ENCODE results near the gene HPCAL1.

DNA sequence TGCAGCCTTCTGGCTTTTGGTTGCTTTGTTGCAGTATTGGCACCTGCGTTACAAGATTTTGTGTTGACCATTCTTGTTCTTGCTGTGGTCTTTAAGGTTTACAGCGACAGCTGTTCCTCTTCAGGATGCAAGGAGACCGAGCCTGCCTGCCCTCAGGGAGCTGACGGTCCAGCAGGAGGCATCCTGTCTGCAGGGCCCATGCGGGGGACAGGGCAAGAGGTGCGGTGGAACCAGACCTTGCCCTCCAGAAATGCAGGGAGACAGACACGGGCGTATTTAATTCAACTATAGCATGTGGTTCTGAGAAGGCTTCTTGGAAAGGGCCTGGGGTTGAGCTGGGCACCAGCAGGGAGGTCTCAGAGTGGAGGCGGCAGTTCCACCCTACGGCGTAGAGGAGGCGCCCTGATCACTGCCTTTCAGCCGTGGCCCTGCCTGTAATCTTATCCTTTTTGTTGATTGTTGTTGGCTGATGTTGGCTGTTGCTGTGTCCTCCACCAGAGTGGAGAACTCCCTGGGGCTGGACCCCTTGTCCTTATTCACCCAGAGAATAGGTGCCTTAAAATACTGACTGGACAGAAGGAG, 71.7 kb downstream of the HPCAL1 start:
- TF ChIP-seq EGR1 (IDR thresholded peaks at IDR 0.05): no peak
- no peak for TF ChIP-seq CEBPB (IDR thresholded peaks at IDR 0.05)
- no peak for TF ChIP-seq NFIC (IDR thresholded peaks at IDR 0.05)
- TF ChIP-seq TEAD4 (IDR thresholded peaks at IDR 0.05): no peak
- no peak for TF ChIP-seq YY1 (IDR thresholded peaks at IDR 0.05; ENCODE audit: low read depth)
- TF ChIP-seq TAF1 (IDR thresholded peaks at IDR 0.05; ENCODE audit: low read depth): no peak
- no peak for TF ChIP-seq RAD21 (IDR thresholded peaks at IDR 0.05; ENCODE audit: low read depth)
- TF ChIP-seq, protein P1, sequence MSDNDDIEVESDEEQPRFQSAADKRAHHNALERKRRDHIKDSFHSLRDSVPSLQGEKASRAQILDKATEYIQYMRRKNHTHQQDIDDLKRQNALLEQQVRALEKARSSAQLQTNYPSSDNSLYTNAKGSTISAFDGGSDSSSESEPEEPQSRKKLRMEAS (IDR thresholded peaks at IDR 0.05): no peak
